Fibroblast of lung (primary cell): Measurements from ENCODE around the gene CBLL1.

ENCODE experiments used
- CTCF ChIP-seq, 2 donors: IDR thresholded peaks in 1 of 2; conservative IDR thresholded peaks in 1 of 2; 1 replicate in 1 of 2; 2 replicates in 1 of 2; pipeline ENCODE4 v1.5.1; 2011 to 2012; ENCODE audit warnings: low read length in 2 of 2, control low read depth in 1 of 2, inconsistent platforms in 1 of 2, low read depth in 1 of 2, mild to moderate bottlenecking in 1 of 2
- EZH2 ChIP-seq: IDR thresholded peaks from 2 replicates; pipeline ENCODE4 v1.5.1; 2012; ENCODE audit warnings: low read length, control low read depth, mild to moderate bottlenecking; ENCODE audit errors: missing control alignments

- TF ChIP-seq EZH2 (no peak), CTCF (conservative IDR thresholded peaks at IDR 0.05 in 1 of 2, IDR thresholded peaks at IDR 0.05 in 1 of 2; ENCODE audit: low read depth in 1 of 2, low read length in 2 of 2) (no peak)
Measured at GRCh38 chr7:107785926-107786325, 42.0 kb downstream of the CBLL1 start.
